SIG-M5 treated with dmso at 0.1 percent for 504 hours (cell line): ENCODE measurements around the gene ARHGEF7.
A peak's percentile ranks its signal among the peaks of the same experiment; 100 is the strongest.
"Not testable (repeated sequence)": the region's sequence is repeated elsewhere in the genome, so short reads cannot be mapped to it uniquely, and the experiment has no call there.

Experiments used
- DNase-seq: peaks from one replicate; lab custom pipeline; 2025; ENCODE audit not compliant: unreplicated experiment; lab: John Stamatoyannopoulos, UW

ARHGEF7 gene

GRCh38 chr13:111115061-111115964 lies at the start of gene ARHGEF7:
ARHGEF7 (plus strand) TSS chr13:111115310; CDS start chr13:111115527, 217 bp downstream.
- no peak for DNase-seq

GRCh38 chr13:111065698-111066097 lies 49.4 kb upstream of the ARHGEF7 start:
- DNase-seq, result no peak

- no peak for DNase-seq
Observed at GRCh38 chr13:111066544-111066943, 48.6 kb upstream of the ARHGEF7 start.

- no peak for DNase-seq
Observed at GRCh38 chr13:111068009-111068350, 47.1 kb upstream of the ARHGEF7 start.

- peak; percentile 55 for DNase-seq
Observed at GRCh38 chr13:111071120-111071519, 44.0 kb upstream of the ARHGEF7 start.

- DNase-seq, result not testable (repeated sequence)
Observed at GRCh38 chr13:111071526-111071925, 43.6 kb upstream of the ARHGEF7 start.

- DNase-seq, result no peak
Observed at GRCh38 chr13:111074826-111075225, 40.3 kb upstream of the ARHGEF7 start.

- DNase-seq, result no peak
Observed at GRCh38 chr13:111076155-111077013, 38.7 kb upstream of the ARHGEF7 start.

- no peak for DNase-seq
Observed at GRCh38 chr13:111079375-111079774, 35.7 kb upstream of the ARHGEF7 start.

- DNase-seq, result no peak
Observed at GRCh38 chr13:111080642-111081041, 34.5 kb upstream of the ARHGEF7 start.

GRCh38 chr13:111082240-111082639 lies 32.9 kb upstream of the ARHGEF7 start:
- no peak for DNase-seq

GRCh38 chr13:111082769-111083168 lies 32.3 kb upstream of the ARHGEF7 start:
- DNase-seq, result not testable (repeated sequence)

- DNase-seq, result not testable (repeated sequence)
Observed at GRCh38 chr13:111083693-111084092, 31.4 kb upstream of the ARHGEF7 start.

- DNase-seq, result no peak
Observed at GRCh38 chr13:111090169-111090568, 24.9 kb upstream of the ARHGEF7 start.

GRCh38 chr13:111092685-111093084 lies 22.4 kb upstream of the ARHGEF7 start:
- DNase-seq, result no peak

- no peak for DNase-seq
Observed at GRCh38 chr13:111093136-111093535, 22.0 kb upstream of the ARHGEF7 start.

- no peak for DNase-seq
Observed at GRCh38 chr13:111093634-111094033, 21.5 kb upstream of the ARHGEF7 start.

GRCh38 chr13:111095031-111095840 lies 19.9 kb upstream of the ARHGEF7 start:
- DNase-seq, result no peak

- DNase-seq, result no peak
Observed at GRCh38 chr13:111095911-111096501, 19.1 kb upstream of the ARHGEF7 start.

GRCh38 chr13:111099290-111099689 lies 15.8 kb upstream of the ARHGEF7 start:
- DNase-seq, result no peak

GRCh38 chr13:111110054-111110453 lies 5.1 kb upstream of the ARHGEF7 start:
- no peak for DNase-seq
